ENCODE data around the gene CHST15.

Gene CHST15

DNA sequence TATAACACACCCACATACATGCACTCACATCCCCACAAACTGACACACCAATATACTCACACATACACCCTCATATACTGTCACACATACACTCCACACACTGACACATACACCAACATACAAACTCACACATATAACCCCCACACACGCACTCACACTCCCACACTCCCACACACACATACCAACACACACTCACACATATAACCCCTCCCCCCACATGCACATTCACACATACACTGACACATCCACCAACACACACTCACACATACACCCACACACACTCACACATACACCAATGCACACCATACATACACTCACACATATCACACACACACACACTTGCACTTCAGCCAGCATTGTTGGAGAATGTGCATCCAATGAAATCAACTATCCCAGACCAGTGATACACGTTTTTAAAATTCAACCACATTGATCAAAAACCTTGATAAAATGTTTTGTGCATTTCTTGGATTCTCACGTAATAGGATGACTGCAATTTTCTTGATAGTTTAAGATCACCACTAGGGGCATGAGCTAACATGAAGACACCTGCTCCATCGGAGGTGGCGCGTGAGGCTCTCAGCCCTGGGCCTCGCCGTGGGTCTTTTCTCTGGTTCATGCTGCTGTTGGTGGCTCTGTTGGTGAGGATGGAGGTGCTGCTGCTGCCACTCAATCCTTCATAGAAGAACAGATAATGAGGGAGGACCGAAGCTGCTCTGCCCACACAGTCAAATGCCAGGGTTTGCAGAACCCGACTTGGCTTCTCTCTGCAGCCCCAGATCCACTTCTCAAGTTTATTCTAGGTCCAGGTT lies 32.1 kb upstream of the CHST15 start:
- Mint-ChIP-seq H3K27me3 (ENCODE audit: low read depth) (no peaks in the 10 kb centered on the region), H3K4me3 (no peak overlapping the region), H3K4me1 (peaks cover 6% of the 10 kb centered on the region), H3K9me3 (no peaks in the 10 kb centered on the region), H3K36me3 (ENCODE audit: low read depth) (no peaks in the 10 kb centered on the region), H3K27ac (no peak overlapping the region)
- TF ChIP-seq, protein P1, sequence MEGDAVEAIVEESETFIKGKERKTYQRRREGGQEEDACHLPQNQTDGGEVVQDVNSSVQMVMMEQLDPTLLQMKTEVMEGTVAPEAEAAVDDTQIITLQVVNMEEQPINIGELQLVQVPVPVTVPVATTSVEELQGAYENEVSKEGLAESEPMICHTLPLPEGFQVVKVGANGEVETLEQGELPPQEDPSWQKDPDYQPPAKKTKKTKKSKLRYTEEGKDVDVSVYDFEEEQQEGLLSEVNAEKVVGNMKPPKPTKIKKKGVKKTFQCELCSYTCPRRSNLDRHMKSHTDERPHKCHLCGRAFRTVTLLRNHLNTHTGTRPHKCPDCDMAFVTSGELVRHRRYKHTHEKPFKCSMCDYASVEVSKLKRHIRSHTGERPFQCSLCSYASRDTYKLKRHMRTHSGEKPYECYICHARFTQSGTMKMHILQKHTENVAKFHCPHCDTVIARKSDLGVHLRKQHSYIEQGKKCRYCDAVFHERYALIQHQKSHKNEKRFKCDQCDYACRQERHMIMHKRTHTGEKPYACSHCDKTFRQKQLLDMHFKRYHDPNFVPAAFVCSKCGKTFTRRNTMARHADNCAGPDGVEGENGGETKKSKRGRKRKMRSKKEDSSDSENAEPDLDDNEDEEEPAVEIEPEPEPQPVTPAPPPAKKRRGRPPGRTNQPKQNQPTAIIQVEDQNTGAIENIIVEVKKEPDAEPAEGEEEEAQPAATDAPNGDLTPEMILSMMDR (IDR thresholded peaks at IDR 0.05; ENCODE audit: unreplicated experiment in 3 of 3) = peak; percentile 45 to 53 (median 50)

GRCh38 chr10:124124769-124125161 lies 31.4 kb upstream of the CHST15 start:
- no peaks in the 10 kb centered on the region for H3K9me3 Mint-ChIP-seq
- H3K4me1 Mint-ChIP-seq = peaks cover 6% of the 10 kb centered on the region
- H3K4me3 Mint-ChIP-seq = no peak overlapping the region
- no peaks in the 10 kb centered on the region for H3K27me3 Mint-ChIP-seq (ENCODE audit: low read depth)
- TF ChIP-seq, protein P1 (IDR thresholded peaks at IDR 0.05; ENCODE audit: unreplicated experiment in 3 of 3) = no peak
- H3K36me3 Mint-ChIP-seq (ENCODE audit: low read depth) = no peaks in the 10 kb centered on the region
- no peak overlapping the region for H3K27ac Mint-ChIP-seq

DNA sequence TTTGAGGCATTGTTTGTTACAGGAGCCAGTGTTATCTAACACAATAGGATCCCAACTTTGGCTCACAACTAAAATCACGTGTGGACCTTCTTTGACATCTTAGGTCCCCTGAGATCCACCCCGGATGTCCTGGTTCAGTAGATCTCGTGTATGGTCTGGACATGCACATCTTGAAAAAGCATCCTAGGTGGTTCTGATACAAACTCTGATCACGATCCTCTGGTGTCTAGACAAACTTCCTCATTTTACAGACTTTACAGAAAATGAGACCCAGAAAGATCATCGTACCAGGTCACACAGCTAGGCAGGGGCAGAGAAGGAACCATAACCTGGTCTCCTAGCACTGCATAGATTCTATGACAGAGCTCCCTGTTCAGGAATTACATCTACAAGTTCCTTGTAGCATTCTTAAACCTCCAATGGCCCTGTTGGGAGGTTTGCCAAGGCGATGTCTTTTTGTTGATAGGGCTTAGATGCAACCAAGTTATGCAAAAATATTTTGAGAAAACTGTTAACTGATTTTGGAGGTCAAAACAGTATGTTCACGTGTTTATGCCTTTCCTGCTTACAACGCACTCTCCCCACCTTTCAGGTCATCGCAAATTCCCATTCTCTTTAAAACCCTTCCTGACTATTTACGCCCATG lies 30.8 kb upstream of the CHST15 start:
- Mint-ChIP-seq H3K27me3 (ENCODE audit: low read depth) (no peaks in the 10 kb centered on the region), H3K27ac (no peak overlapping the region), H3K4me1 (peaks cover 6% of the 10 kb centered on the region), H3K4me3 (no peak overlapping the region), H3K9me3 (no peaks in the 10 kb centered on the region), H3K36me3 (ENCODE audit: low read depth) (no peaks in the 10 kb centered on the region)
- TF ChIP-seq, protein P1 (IDR thresholded peaks at IDR 0.05; ENCODE audit: unreplicated experiment in 3 of 3) = no peak

- H3K27me3 Mint-ChIP-seq (ENCODE audit: low read depth) = no peaks in the 10 kb centered on the region
- no peak overlapping the region for H3K27ac Mint-ChIP-seq
- no peaks in the 10 kb centered on the region for H3K9me3 Mint-ChIP-seq
- H3K36me3 Mint-ChIP-seq (ENCODE audit: low read depth) = no peaks in the 10 kb centered on the region
- TF ChIP-seq, protein P1 (IDR thresholded peaks at IDR 0.05; ENCODE audit: unreplicated experiment in 3 of 3) = no peak
- peaks cover 6% of the 10 kb centered on the region for H3K4me1 Mint-ChIP-seq
- no peak overlapping the region for H3K4me3 Mint-ChIP-seq
These were observed 29.8 kb upstream of the CHST15 start for GRCh38 chr10:124123156-124123555.

DNA sequence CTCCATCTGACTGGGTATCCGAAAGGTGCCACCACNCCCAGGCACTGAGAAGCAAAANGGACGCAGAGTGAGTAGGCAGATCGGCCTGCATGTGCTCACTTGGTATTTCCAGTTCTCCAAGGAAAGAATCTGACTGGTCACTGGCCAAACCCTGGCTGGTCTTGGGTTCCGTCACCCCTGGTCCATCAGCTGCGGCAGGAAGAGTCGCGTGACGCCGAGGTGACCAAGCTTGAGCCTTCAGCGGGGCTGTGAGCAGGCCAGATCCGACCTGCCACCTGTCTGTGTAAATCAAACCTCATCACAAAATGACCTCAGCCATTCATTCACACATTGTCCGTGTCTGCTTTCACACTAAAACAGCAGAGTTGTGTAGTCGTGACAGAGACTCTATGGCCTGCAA lies 28.8 kb upstream of the CHST15 start:
- no peaks in the 10 kb centered on the region for H3K36me3 Mint-ChIP-seq (ENCODE audit: low read depth)
- H3K27me3 Mint-ChIP-seq (ENCODE audit: low read depth) = no peaks in the 10 kb centered on the region
- no peak overlapping the region for H3K4me3 Mint-ChIP-seq
- H3K27ac Mint-ChIP-seq = no peak overlapping the region
- TF ChIP-seq, protein P1 (IDR thresholded peaks at IDR 0.05; ENCODE audit: unreplicated experiment in 3 of 3) = no peak
- no peaks in the 10 kb centered on the region for H3K9me3 Mint-ChIP-seq
- peaks cover 6% of the 10 kb centered on the region for H3K4me1 Mint-ChIP-seq
